M059J (cell line): Measurements from ENCODE around the gene MPHOSPH10. TPM values are rescaled to one million over a fixed set of nuclear protein-coding genes. Genes with fewer than 3 reads are reported as not detected.
A peak's percentile ranks its signal among the peaks of the same experiment; 100 is the strongest.
"Not testable (repeated sequence)": the region's sequence is repeated elsewhere in the genome, so short reads cannot be mapped to it uniquely, and the experiment has no call there.

Experiments
- DNase-seq: peaks from one replicate; pipeline ENCODE4 v3.0.0-alpha.2; 2012; ENCODE audit warnings: low read depth
- total RNA-seq: library from RNA; depleted of rRNA; stranded (reverse); fragments of >200 nt; shearing (Covaris generic); gene quantifications from 2 replicates; pipeline ENCODE4 v1.2.3, GENCODE V29; 2014

Gene MPHOSPH10
- total RNA-seq, 1 experiment from 2014 or later: 20.7 TPM

GRCh38 chr2:71122387-71123298 lies 7.8 kb upstream of the MPHOSPH10 start:
- DNase-seq: peak; percentile 3

GRCh38 chr2:71125506-71126294 lies 4.7 kb upstream of the MPHOSPH10 start:
- no peak for DNase-seq

DNA sequence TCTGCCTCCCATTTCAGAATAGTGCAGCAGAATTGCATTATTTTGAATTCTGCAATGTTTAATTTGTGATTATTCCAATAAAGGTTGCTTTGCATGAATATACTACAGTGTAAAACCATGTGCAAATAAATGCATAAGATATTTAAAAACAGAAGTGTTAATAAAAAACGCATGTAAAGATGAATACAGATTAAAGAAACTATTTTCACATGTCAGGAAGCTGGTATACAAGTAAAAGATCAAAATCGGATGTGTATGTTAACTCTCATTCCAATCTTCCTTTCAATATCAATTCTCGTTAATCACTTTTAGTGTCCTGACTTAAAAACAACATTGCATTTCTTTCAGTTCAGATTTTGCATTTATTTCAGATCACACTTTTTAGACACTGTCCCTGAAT lies 3.5 kb upstream of the MPHOSPH10 start:
- no peak for DNase-seq

DNA sequence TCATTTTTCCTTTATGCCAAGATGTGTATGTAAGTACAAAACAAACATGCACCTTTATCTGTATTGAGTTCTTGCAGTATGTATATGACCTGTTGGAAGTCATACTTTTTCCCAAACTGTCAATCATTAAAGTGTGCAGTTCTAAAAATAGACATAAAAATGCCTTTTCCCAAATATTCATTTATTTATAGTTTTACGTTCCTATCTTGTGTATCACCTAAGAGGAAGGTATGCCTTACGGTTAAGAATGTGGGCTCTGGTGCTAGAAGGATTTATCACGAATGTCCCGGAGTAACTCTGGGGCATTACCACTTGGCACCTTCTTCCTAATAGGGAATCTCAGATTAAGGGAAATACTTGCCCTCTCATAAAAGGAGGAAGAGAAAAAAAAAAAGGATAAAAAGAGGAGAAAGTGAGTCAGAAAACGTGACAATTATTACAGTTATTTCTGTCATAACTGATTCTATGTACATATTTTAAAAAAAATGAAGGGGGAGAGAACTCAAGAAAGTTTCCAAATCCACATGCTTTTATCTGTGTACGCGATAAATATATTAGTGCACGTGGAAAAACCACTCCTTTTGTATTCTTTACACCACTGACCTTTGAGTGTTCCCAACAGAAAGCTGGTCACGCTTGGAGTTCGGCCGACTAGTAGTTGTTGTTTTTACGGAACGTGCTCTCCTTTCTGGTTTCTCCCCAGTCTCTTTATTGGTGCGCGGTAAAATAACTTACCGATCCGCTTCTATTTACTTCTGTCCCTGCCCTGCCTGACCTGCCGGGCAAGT lies 1.1 kb upstream of the MPHOSPH10 start:
- DNase-seq: peak; percentile 48

DNA sequence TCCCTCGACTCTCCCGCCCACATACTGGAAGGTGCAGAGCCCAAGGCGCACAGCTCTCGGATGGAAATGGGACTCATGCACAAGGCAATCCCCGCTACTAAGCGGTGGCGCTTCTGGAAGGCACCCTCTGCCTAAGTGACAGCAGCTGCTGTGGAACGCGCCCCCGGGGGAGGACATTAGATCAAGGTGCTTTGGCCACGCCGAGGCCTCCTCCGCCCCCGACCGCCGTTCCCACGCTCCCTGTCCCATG lies 607 bp upstream of the MPHOSPH10 start:
- peak; percentile 61 for DNase-seq

DNA sequence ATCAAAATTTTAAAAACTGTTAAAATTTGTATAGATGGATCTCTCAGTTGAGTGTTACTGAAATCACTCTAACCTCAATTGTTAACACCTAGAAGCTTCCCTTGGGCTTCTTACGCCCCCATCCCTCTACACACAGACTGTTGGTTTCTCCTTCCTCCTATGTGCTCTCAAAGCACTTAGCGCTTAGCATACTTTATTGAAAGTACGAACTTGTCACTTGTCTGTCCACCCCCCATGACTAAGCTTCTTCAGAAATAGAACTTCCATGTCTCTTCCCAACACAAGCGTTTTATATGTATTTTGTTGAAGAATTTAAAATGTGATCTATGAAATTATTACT lies 441 bp downstream of the MPHOSPH10 start:
- DNase-seq: peak; percentile 23

DNA sequence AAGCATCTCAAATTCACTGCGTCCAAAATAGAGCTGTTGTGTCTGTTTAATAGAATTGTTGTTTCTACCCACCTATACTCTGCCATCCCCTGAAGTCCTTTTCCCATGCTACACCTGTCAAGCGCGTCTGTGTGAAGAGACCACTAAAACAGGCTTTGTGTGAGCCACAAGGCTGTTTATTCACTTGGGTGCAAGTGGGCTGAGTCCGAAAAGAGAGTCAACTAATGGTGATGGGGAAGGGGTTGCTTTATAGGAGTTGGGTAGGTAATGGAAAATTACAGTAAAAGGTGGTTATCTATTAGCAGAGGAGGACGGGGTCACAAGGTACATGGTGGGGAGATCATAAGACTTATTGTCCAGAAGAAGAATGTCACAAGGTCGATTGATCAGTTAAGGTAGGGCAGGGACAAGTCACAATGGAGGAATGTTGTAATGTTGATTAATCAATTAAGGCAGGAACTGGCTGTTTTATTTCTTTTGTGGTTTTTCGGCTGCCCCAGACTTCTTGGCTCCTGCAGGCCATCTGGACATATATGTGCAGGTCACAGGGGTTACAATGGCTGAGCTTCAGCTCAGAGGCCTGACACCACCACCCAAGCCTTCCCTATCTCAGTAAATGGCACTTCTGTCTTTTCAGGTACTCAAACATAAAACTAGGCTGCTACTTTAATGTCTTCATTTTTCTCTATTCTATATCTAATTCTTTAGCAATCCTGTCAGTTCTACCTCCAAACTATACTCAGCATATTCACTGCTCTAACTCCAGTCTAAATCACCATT lies 1.1 kb downstream of the MPHOSPH10 start:
- not testable (repeated sequence) for DNase-seq

DNA sequence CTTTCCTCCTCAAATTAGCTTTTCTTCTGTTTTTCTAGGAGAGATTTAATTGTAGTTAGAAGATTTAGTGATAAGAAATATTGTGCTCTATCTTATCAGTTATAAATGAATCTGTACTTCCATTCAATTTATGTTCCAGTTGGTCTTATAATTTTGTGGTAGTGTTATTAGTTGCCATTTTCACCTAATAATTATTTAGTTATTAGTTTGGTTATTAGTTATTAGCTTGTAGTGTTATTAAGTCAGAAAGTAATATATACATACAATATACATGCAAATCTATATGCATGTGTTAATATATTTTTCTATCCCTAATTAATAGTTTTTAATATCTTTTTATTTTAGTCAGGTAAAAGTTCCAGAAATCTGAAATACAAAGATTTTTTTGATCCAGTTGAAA lies 3.2 kb downstream of the MPHOSPH10 start:
- DNase-seq: no peak

GRCh38 chr2:71136174-71136573 lies 5.7 kb downstream of the MPHOSPH10 start:
- no peak for DNase-seq

- no peak for DNase-seq
Observed at GRCh38 chr2:71143782-71144181, 13.3 kb downstream of the MPHOSPH10 start.

- DNase-seq: no peak
Observed at GRCh38 chr2:71148506-71149063, 18.2 kb downstream of the MPHOSPH10 start.

DNA sequence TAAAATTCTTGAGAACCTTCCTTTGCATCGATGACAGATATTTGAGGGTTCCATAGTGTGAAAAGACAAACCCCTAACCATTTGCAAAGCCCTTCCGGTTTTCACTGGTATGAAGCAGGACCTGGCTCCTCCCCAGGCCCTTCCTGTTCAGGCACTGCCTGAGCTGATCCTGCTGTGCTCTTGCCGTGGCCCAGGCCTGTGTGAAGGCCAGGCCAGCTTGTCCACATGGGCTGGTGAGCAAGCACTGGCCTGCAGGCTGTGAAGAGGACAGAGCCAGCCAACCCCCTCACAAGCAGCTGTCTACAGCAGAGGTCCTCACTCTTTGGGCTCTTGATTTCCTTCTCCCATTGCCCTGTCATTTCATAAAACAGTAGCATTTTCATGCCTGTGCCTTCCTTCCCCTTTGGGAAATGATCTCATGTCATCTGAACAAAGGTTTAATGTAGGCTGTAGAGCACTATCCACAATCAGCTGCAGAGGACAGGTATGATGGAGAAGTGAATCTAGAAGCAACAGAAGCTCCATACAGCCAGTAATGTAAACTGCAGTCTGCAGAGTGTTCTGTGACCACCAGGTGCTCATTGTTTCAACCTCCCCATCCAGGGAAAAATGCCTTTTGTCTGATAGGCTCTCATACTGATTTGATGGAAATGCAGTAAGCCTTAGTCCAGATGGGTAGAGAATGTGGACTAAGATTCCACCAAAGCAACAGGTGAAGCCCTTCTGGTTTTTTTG lies 19.8 kb downstream of the MPHOSPH10 start:
- no peak for DNase-seq

GRCh38 chr2:71151620-71152019 lies 21.2 kb downstream of the MPHOSPH10 start:
- no peak for DNase-seq

GRCh38 chr2:71153585-71154224 lies 23.3 kb downstream of the MPHOSPH10 start:
- no peak for DNase-seq

- DNase-seq: no peak
Observed at GRCh38 chr2:71154279-71154678, 23.8 kb downstream of the MPHOSPH10 start.

DNA sequence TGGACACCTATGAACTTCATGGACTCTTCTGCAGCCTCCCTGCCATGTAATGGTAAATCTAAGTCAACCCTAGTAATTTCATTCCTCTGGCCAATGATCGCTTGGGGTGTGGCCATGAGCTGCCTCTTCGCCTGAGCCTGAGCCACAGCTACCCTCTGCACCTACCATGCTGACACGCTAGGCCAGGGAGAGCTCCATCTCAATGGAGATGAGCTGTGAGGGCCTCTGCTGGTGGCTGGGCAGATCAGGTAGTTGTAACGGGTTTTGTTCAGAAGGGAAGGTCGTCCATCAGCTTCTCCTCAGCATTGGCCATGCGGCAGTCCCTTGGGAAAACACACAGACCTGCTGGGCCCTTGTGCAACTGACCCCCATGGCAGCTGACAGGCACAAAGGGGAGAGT lies 24.4 kb downstream of the MPHOSPH10 start:
- peak; percentile 25 for DNase-seq

GRCh38 chr2:71155846-71156245 lies 25.4 kb downstream of the MPHOSPH10 start:
- no peak for DNase-seq

- peak; percentile 10 for DNase-seq
Observed at GRCh38 chr2:71156573-71156972, 26.1 kb downstream of the MPHOSPH10 start.

- peak; percentile 10 for DNase-seq
Observed at GRCh38 chr2:71157124-71157793, 26.8 kb downstream of the MPHOSPH10 start.

- DNase-seq: no peak
Observed at GRCh38 chr2:71166812-71167211, 36.4 kb downstream of the MPHOSPH10 start.
